Endothelial cell (in vitro differentiated cells): ENCODE results near the gene F2RL1. TPM values are rescaled to one million over a fixed set of nuclear protein-coding genes. Genes with fewer than 3 reads are reported as not detected.

Experiments used
- DNase-seq: peaks from one replicate; pipeline ENCODE4 v3.0.0; 2021; ENCODE audit warnings: low spot score
- H3K27ac Mint-ChIP-seq: one replicate; pipeline ENCODE4 v1.8.0; 2021; ENCODE audit warnings: mixed read lengths, inconsistent platforms; ENCODE audit not compliant: unreplicated experiment
- H3K27me3 Mint-ChIP-seq: one replicate; pipeline ENCODE4 v1.8.0; 2021; ENCODE audit warnings: mild to moderate bottlenecking, moderate library complexity, mixed read lengths, inconsistent platforms; ENCODE audit not compliant: unreplicated experiment
- H3K36me3 Mint-ChIP-seq: one replicate; pipeline ENCODE4 v1.8.0; 2021; ENCODE audit warnings: mild to moderate bottlenecking, low read depth, mixed read lengths, inconsistent platforms; ENCODE audit not compliant: unreplicated experiment
- H3K4me1 Mint-ChIP-seq: one replicate; pipeline ENCODE4 v1.8.0; 2021; ENCODE audit warnings: mild to moderate bottlenecking, mixed read lengths, inconsistent platforms; ENCODE audit not compliant: unreplicated experiment
- H3K4me3 Mint-ChIP-seq: one replicate; pipeline ENCODE4 v1.8.0; 2021; ENCODE audit warnings: mild to moderate bottlenecking, mixed read lengths, inconsistent platforms; ENCODE audit not compliant: unreplicated experiment
- H3K9me3 Mint-ChIP-seq: one replicate; pipeline ENCODE4 v1.8.0; 2021; ENCODE audit warnings: mixed read lengths, inconsistent platforms; ENCODE audit not compliant: unreplicated experiment
- CTCF ChIP-seq: fragments of 200-600 bp; sonication (generic); IDR thresholded peaks from one replicate; pipeline ENCODE4 v1.5.0; 2021; ENCODE audit warnings: antibody characterized with exemption; ENCODE audit not compliant: unreplicated experiment
- total RNA-seq: library from RNA; stranded (reverse); fragmentation: NEBNext Ultra II Directional; extraction: Animal tissue kit (Norgen Biotek cat#: 25700); gene quantifications from one replicate; pipeline ENCODE4 v1.2.1, GENCODE V29; 2021; ENCODE audit not compliant: unreplicated experiment

The F2RL1 gene
- total RNA-seq, 1 donor from 2014 or later = 141 TPM

- Mint-ChIP-seq H3K9me3 (no peaks in the 10 kb centered on the region), H3K4me3 (no peak overlapping the region), H3K36me3 (peaks cover 13% of the 10 kb centered on the region), H3K4me1 (peaks cover 9% of the 10 kb centered on the region), H3K27me3 (peaks cover 7% of the 10 kb centered on the region), H3K27ac (no peak overlapping the region)
- no peak for TF ChIP-seq CTCF
- no peak for DNase-seq
Measured at GRCh38 chr5:76838481-76839261, 19.8 kb downstream of the F2RL1 start.

- H3K27me3 Mint-ChIP-seq = peaks cover 8% of the 10 kb centered on the region
- H3K27ac Mint-ChIP-seq = no peak overlapping the region
- H3K4me3 Mint-ChIP-seq = no peak overlapping the region
- H3K4me1 Mint-ChIP-seq = peaks cover 15% of the 10 kb centered on the region
- peaks cover 6% of the 10 kb centered on the region for H3K36me3 Mint-ChIP-seq
- no peak for TF ChIP-seq CTCF
- peaks cover 5% of the 10 kb centered on the region for H3K9me3 Mint-ChIP-seq
- no peak for DNase-seq
Measured at GRCh38 chr5:76841361-76841760, 22.5 kb downstream of the F2RL1 start.

GRCh38 chr5:76845890-76846289, 27.1 kb downstream of the F2RL1 start:
- H3K4me3 Mint-ChIP-seq = no peak overlapping the region
- peaks cover 19% of the 10 kb centered on the region for H3K4me1 Mint-ChIP-seq
- DNase-seq = no peak
- peaks cover 3% of the 10 kb centered on the region for H3K36me3 Mint-ChIP-seq
- no peak for TF ChIP-seq CTCF
- no peak overlapping the region for H3K27ac Mint-ChIP-seq
- H3K9me3 Mint-ChIP-seq = peaks cover 5% of the 10 kb centered on the region
- H3K27me3 Mint-ChIP-seq = peaks cover 3% of the 10 kb centered on the region

GRCh38 chr5:76849419-76850291, 30.8 kb downstream of the F2RL1 start, which contains the start of gene S100Z:
TSS of gene S100Z (plus strand) at chr5:76850014. CDS start at chr5:76875360, 25,346 bp downstream.
- no peak within 1 kb of the TSS for H3K4me3 Mint-ChIP-seq
- H3K27ac Mint-ChIP-seq = no peak within 1 kb of the TSS
- H3K36me3 Mint-ChIP-seq = peaks cover 9% of the 10 kb centered on the region
- peaks cover 6% of the 10 kb centered on the region for H3K9me3 Mint-ChIP-seq
- TF ChIP-seq CTCF = no peak
- peaks cover 23% of the 10 kb centered on the region for H3K4me1 Mint-ChIP-seq
- peaks cover 3% of the 10 kb centered on the region for H3K27me3 Mint-ChIP-seq
- DNase-seq = no peak
